MM.1S (cell line): ENCODE results near the gene PTGES.

Experiments used
- DNase-seq: peaks from one replicate; pipeline ENCODE4 v3.0.0-alpha.2; 2015
- H2AFZ ChIP-seq: fragments of 300-600 bp; sonication (generic); 2 replicates; pipeline ENCODE4 v1.6.0; 2016; ENCODE audit warnings: antibody characterized with exemption, low read length
- H3F3A ChIP-seq: fragments of 300-600 bp; sonication (generic); 2 replicates; pipeline ENCODE4 v1.6.1; 2016; ENCODE audit warnings: mild to moderate bottlenecking, antibody characterized with exemption, low read length, moderate library complexity, mixed read lengths; ENCODE audit not compliant: insufficient read depth
- H3K27ac ChIP-seq: fragments of 300-600 bp; sonication (generic); 2 replicates; pipeline ENCODE4 v1.5.1; 2016; ENCODE audit warnings: mild to moderate bottlenecking, low read length
- H3K27me3 ChIP-seq: fragments of 300-600 bp; sonication (generic); replicated peaks from 2 replicates; pipeline ENCODE4 v1.6.0; 2016; ENCODE audit warnings: low read length; ENCODE audit not compliant: insufficient read depth
- H3K36me3 ChIP-seq: fragments of 300-600 bp; sonication (generic); replicated peaks from 2 replicates; pipeline ENCODE4 v1.6.1; 2016; ENCODE audit warnings: mild to moderate bottlenecking, low read length, mixed read lengths; ENCODE audit not compliant: insufficient read depth
- H3K4me1 ChIP-seq: fragments of 300-600 bp; sonication (generic); 2 replicates; pipeline ENCODE4 v1.6.1; 2016; ENCODE audit warnings: low read length, mixed read lengths
- H3K4me2 ChIP-seq: fragments of 300-600 bp; sonication (generic); 2 replicates; pipeline ENCODE4 v1.6.0; 2016; ENCODE audit warnings: low read depth, low read length
- H3K4me3 ChIP-seq: fragments of 300-600 bp; sonication (generic); 2 replicates; pipeline ENCODE4 v1.5.1; 2016; ENCODE audit warnings: low read length, mixed read lengths
- H3K79me2 ChIP-seq: fragments of 300-600 bp; sonication (generic); 2 replicates; pipeline ENCODE4 v1.6.1; 2016; ENCODE audit warnings: mixed run types, low read length, mixed read lengths
- H3K9ac ChIP-seq: fragments of 300-600 bp; sonication (generic); 2 replicates; pipeline ENCODE4 v1.6.1; 2016; ENCODE audit warnings: low read length, mixed read lengths
- H3K9me2 ChIP-seq: fragments of 300-600 bp; sonication (generic); replicated peaks from 2 replicates; pipeline ENCODE4 v1.6.1; 2016; ENCODE audit warnings: mild to moderate bottlenecking, low read length, mixed read lengths; ENCODE audit not compliant: insufficient read depth
- H3K9me3 ChIP-seq: fragments of 300-600 bp; sonication (generic); replicated peaks from 2 replicates; pipeline ENCODE4 v1.6.1; 2016; ENCODE audit warnings: mild to moderate bottlenecking, low read length, mixed read lengths; ENCODE audit not compliant: insufficient read depth
- H4K20me1 ChIP-seq: fragments of 300-600 bp; sonication (generic); 2 replicates; pipeline ENCODE4 v1.6.1; 2016; ENCODE audit warnings: mild to moderate bottlenecking, low read length, moderate library complexity, mixed read lengths; ENCODE audit not compliant: insufficient read depth
- EZH2 ChIP-seq: fragments of 300-600 bp; sonication (generic); optimal IDR thresholded peaks from 2 replicates; pipeline ENCODE3; 2017; ENCODE audit warnings: low read depth, mild to moderate bottlenecking, antibody characterized with exemption, low read length, mixed read lengths
- EZH2phosphoT487 ChIP-seq: fragments of 300-600 bp; sonication (generic); IDR thresholded peaks from 2 replicates; pipeline ENCODE4 v1.6.1; 2018; ENCODE audit warnings: antibody characterized with exemption, low read length
- TF ChIP-seq, protein P1 (sequence below): fragments of 300-600 bp; sonication (generic); IDR thresholded peaks from 2 replicates; pipeline ENCODE4 v1.5.1; 2016; ENCODE audit warnings: antibody characterized with exemption, low read length, mixed read lengths

The PTGES gene

DNA sequence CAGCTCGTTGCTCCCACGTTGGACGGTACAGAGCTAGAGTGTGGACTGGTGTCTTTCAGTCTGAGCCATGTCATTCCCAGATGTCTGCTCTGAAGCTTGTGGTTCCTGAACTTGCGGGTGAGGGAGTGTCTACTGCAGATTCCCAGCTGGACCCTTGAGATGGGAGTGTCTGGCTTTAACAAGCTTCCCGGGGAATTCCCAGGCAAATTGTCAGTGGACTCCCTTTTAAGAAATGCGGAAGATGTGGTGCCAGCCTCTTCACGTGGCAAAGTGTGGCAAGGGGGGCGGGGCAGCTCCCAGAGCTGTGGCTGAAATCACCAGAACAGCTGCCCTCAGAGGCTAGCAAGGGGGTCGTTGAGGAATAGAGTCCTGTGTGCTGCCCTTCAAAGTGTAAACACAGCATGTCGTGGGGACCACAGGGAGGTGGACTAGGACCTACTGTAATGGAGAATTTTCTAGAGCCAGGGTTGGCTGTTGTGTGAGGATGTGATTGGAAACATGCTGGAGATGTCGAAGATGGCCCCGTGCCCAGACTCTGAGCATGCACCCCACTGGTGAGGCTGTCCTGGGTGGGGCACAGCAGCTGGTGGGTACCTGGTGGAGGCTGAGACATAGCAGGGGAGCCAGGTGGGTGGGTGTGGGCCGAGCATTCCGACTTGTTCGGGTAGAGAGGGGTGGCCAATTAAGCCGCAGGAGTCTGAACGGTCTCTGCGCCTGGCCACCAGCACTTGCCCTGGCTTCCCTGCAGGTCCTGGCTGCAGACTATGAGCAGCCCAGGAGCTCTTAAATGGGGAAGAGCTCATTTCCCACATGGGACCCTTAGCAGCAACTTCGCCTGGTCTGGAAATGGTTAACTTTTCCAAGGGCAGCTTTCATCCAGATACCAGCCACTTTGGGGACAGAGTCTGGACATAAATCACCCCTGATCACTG, 50.0 kb downstream of the PTGES start:
- Histone ChIP-seq H3F3A (no peaks in the 10 kb centered on the region), H3K9me3 (no peaks in the 10 kb centered on the region), H3K9ac (no peak overlapping the region), H4K20me1 (no peaks in the 10 kb centered on the region), H3K27ac (no peak overlapping the region), H2AFZ (no peak overlapping the region), H3K79me2 (no peaks in the 10 kb centered on the region), H3K9me2 (no peaks in the 10 kb centered on the region), H3K4me3 (no peak overlapping the region), H3K4me1 (no peaks in the 10 kb centered on the region), H3K27me3 (peaks cover 90% of the 10 kb centered on the region), H3K4me2 (no peak overlapping the region), H3K36me3 (no peaks in the 10 kb centered on the region)
- TF ChIP-seq, protein P1, sequence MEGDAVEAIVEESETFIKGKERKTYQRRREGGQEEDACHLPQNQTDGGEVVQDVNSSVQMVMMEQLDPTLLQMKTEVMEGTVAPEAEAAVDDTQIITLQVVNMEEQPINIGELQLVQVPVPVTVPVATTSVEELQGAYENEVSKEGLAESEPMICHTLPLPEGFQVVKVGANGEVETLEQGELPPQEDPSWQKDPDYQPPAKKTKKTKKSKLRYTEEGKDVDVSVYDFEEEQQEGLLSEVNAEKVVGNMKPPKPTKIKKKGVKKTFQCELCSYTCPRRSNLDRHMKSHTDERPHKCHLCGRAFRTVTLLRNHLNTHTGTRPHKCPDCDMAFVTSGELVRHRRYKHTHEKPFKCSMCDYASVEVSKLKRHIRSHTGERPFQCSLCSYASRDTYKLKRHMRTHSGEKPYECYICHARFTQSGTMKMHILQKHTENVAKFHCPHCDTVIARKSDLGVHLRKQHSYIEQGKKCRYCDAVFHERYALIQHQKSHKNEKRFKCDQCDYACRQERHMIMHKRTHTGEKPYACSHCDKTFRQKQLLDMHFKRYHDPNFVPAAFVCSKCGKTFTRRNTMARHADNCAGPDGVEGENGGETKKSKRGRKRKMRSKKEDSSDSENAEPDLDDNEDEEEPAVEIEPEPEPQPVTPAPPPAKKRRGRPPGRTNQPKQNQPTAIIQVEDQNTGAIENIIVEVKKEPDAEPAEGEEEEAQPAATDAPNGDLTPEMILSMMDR: no peak
- TF ChIP-seq EZH2: no peak
- no peak for TF ChIP-seq EZH2phosphoT487
- DNase-seq: no peak

- H3K4me1 ChIP-seq: no peaks in the 10 kb centered on the region
- H3K4me3 ChIP-seq: no peak overlapping the region
These were observed 51.3 kb downstream of the PTGES start for GRCh38 chr9:129701549-129701948.

GRCh38 chr9:129701054-129701453, 51.8 kb downstream of the PTGES start:
- H4K20me1 ChIP-seq: no peaks in the 10 kb centered on the region
- no peak for DNase-seq
- H3K9ac ChIP-seq: no peak overlapping the region
- no peaks in the 10 kb centered on the region for H3K36me3 ChIP-seq
- TF ChIP-seq EZH2phosphoT487 (no peak), EZH2 (no peak)
- peaks cover 92% of the 10 kb centered on the region for H3K27me3 ChIP-seq
- no peaks in the 10 kb centered on the region for H3K9me2 ChIP-seq
- no peaks in the 10 kb centered on the region for H3F3A ChIP-seq
- H3K79me2 ChIP-seq: no peaks in the 10 kb centered on the region
- no peak overlapping the region for H3K27ac ChIP-seq
- no peak overlapping the region for H3K4me3 ChIP-seq
- no peaks in the 10 kb centered on the region for H3K9me3 ChIP-seq
- H3K4me2 ChIP-seq: no peak overlapping the region
- no peak overlapping the region for H2AFZ ChIP-seq
- no peaks in the 10 kb centered on the region for H3K4me1 ChIP-seq

More at GRCh38 chr9:129701549-129701948, 51.3 kb downstream of the PTGES start:
- Histone ChIP-seq H3F3A (no peaks in the 10 kb centered on the region), H3K36me3 (no peaks in the 10 kb centered on the region), H3K79me2 (no peaks in the 10 kb centered on the region), H3K9ac (no peak overlapping the region), H3K9me2 (no peaks in the 10 kb centered on the region), H3K27me3 (peaks cover 91% of the 10 kb centered on the region), H3K27ac (no peak overlapping the region), H3K9me3 (no peaks in the 10 kb centered on the region), H2AFZ (no peak overlapping the region), H3K4me2 (no peak overlapping the region), H4K20me1 (no peaks in the 10 kb centered on the region)
- no peak for DNase-seq
- TF ChIP-seq EZH2 (no peak), EZH2phosphoT487 (no peak)
- TF ChIP-seq, protein P1: no peak

DNA sequence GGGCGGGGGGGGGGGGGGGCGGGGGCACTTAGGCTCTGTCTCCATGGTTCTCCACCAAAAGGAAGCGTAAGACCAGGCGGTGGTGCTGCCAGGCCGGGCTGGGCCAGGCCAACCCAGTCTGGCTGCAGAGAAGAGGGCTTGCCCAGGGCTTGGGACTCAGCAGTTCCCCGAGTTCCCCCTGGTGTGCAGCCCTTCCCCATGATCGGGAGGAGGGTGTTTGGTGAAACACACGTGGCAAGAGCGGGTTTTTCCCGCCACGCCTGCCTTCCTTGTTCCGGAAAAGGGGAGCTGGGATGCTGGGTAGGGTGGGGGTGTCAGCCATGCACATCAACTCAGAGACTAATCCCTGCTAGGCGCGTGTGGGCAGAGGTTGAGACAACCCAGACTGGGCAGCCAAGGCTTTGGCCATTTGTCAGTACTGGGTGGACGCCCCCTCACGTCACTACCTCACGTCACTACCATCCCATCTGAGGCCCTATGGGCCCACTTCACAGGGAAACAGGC, 54.5 kb downstream of the PTGES start:
- Histone ChIP-seq H3K4me1 (no peaks in the 10 kb centered on the region), H3K27me3 (peaks cover 97% of the 10 kb centered on the region), H3K27ac (no peak overlapping the region), H3K9me2 (no peaks in the 10 kb centered on the region), H3K36me3 (no peaks in the 10 kb centered on the region), H3K9ac (no peak overlapping the region), H3K4me2 (no peak overlapping the region), H2AFZ (no peak overlapping the region), H3K79me2 (no peaks in the 10 kb centered on the region), H3K4me3 (no peak overlapping the region), H4K20me1 (no peaks in the 10 kb centered on the region), H3F3A (no peaks in the 10 kb centered on the region), H3K9me3 (no peaks in the 10 kb centered on the region)
- TF ChIP-seq EZH2phosphoT487: no peak
- TF ChIP-seq, protein P1: no peak
- no peak for TF ChIP-seq EZH2
- DNase-seq: no peak
